ENCODE data around the gene RIPPLY1. TPM values are rescaled to one million over a fixed set of nuclear protein-coding genes. Genes with fewer than 3 reads are reported as not detected.

The RIPPLY1 gene
- total and polyA plus RNA-seq, 2 donors from 2014 or later: 0.50 to 6.9 TPM

DNA sequence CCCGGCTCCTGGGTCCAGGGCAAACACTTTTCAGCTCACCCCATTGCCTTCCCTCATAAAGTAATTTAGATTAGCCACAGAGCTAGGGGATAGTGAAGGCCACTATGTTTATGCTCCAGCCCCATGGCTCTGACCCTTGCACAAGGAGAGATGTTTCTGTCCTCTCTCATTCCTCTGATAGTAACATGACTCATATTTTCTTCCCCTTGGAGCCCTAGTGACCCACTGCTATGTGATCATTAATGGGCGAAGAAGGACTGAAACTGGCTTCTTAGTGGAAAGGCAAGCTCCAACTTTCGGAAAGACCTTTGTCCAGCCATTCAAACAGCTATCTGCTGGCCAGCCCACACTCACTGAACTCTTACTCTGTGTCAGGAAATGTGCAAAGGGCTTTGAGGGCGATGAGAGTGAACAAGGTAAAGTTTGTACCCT, 29.4 kb upstream of the RIPPLY1 start:
- FAIRE-seq (no peak), DNase-seq (no peak)
- H3K4me1 ChIP-seq (ENCODE audit: control insufficient read depth in 2 of 3, insufficient read depth in 2 of 3, low read depth in 1 of 3, low read length in 3 of 3): peaks cover 0 to 2% (median 0%) of the 10 kb centered on the region in 3 donors
- H3K4me3 ChIP-seq (ENCODE audit: low read length in 3 of 3): peak overlapping the region in 1 of 3 donors; percentile 73
- intact Hi-C loops (cut with DNase I): no loop called here
- no peak overlapping the region for H3K9ac ChIP-seq (ENCODE audit: low read length in 3 of 3)
- no peaks in the 10 kb centered on the region for H3K9me3 ChIP-seq (ENCODE audit: control insufficient read depth in 2 of 3, insufficient read depth in 1 of 3, low read length in 3 of 3)
- peak overlapping the region in 1 of 2 donors; percentile 58 for H3K27ac ChIP-seq (ENCODE audit: low read depth in 2 of 2, low read length in 2 of 2)
- H3K27me3 ChIP-seq (ENCODE audit: control insufficient read depth, insufficient read depth, low read length): no peaks in the 10 kb centered on the region
- H3K36me3 ChIP-seq (ENCODE audit: control insufficient read depth in 2 of 3, insufficient read depth in 3 of 3, low read length in 3 of 3): peaks cover 0 to 4% (median 0%) of the 10 kb centered on the region in 3 donors
- TF ChIP-seq CTCF (IDR thresholded peaks at IDR 0.05; ENCODE audit: borderline replicate concordance, extremely low read depth, insufficient read depth): no peak

DNA sequence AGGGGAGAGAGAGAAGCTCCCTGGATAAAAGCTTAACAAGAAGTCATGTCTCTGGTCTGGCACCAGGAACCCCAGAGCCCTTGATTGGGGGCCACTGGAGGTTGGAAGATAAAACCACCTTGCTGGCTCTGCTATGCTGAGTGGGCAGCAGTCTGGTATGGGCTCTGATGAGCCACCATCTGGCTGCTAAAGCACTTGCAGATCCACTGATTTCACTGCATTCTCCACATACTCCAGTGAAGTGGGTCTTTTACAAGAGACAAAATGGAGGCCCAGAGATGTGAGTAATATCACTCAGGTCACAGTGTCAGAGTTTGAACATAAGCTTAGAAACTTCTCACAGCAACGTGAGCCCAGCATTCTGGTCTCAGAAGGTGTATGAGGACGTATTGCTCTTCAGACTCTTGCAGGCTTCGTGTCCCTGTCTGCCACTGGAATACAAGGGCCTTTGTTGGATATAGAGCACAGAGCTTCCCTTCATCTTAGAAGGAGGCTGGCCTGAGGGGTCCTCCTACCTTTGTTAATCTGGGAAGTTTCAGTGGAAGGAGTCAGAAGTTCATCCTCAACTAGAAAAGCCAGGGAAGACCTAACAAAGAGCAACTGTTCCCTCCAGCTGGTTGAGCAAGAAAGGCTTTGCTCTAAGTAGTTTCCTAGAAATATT, 28.8 kb upstream of the RIPPLY1 start:
- no peak for FAIRE-seq
- Histone ChIP-seq H3K4me1 (ENCODE audit: control insufficient read depth in 2 of 3, insufficient read depth in 2 of 3, low read depth in 1 of 3, low read length in 3 of 3) (peaks cover 0 to 2% (median 0%) of the 10 kb centered on the region in 3 donors), H3K36me3 (ENCODE audit: control insufficient read depth in 2 of 3, insufficient read depth in 3 of 3, low read length in 3 of 3) (peaks cover 0 to 4% (median 0%) of the 10 kb centered on the region in 3 donors), H3K9me3 (ENCODE audit: control insufficient read depth in 2 of 3, insufficient read depth in 1 of 3, low read length in 3 of 3) (no peaks in the 10 kb centered on the region), H3K4me3 (ENCODE audit: low read length in 3 of 3) (peak overlapping the region in 2 of 3 donors; percentile 13 to 73), H3K27ac (ENCODE audit: low read depth in 2 of 2, low read length in 2 of 2) (peak overlapping the region in 1 of 2 donors; percentile 58), H3K9ac (ENCODE audit: low read length in 3 of 3) (no peak overlapping the region), H3K27me3 (ENCODE audit: control insufficient read depth, insufficient read depth, low read length) (no peaks in the 10 kb centered on the region)
- no peak for DNase-seq
- intact Hi-C loops (cut with DNase I): no loop called here
- no peak for TF ChIP-seq CTCF (IDR thresholded peaks at IDR 0.05; ENCODE audit: borderline replicate concordance, extremely low read depth, insufficient read depth)

DNA sequence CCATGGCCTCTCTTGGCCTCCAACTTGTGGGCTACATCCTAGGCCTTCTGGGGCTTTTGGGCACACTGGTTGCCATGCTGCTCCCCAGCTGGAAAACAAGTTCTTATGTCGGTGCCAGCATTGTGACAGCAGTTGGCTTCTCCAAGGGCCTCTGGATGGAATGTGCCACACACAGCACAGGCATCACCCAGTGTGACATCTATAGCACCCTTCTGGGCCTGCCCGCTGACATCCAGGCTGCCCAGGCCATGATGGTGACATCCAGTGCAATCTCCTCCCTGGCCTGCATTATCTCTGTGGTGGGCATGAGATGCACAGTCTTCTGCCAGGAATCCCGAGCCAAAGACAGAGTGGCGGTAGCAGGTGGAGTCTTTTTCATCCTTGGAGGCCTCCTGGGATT, 25.1 kb upstream of the RIPPLY1 start:
- Histone ChIP-seq H3K9ac (ENCODE audit: low read length in 3 of 3) (peak overlapping the region in 1 of 3 donors; percentile 63), H3K4me3 (ENCODE audit: low read length in 3 of 3) (peak overlapping the region in 2 of 3 donors; percentile 73 to 83), H3K27me3 (ENCODE audit: control insufficient read depth, insufficient read depth, low read length) (no peaks in the 10 kb centered on the region), H3K9me3 (ENCODE audit: control insufficient read depth in 2 of 3, insufficient read depth in 1 of 3, low read length in 3 of 3) (no peaks in the 10 kb centered on the region), H3K4me1 (ENCODE audit: control insufficient read depth in 2 of 3, insufficient read depth in 2 of 3, low read depth in 1 of 3, low read length in 3 of 3) (peaks cover 0 to 1% (median 0%) of the 10 kb centered on the region in 3 donors), H3K27ac (ENCODE audit: low read depth in 2 of 2, low read length in 2 of 2) (peak overlapping the region; percentile 43 to 53), H3K36me3 (ENCODE audit: control insufficient read depth in 2 of 3, insufficient read depth in 3 of 3, low read length in 3 of 3) (peaks cover 0 to 4% (median 0%) of the 10 kb centered on the region in 3 donors)
- intact Hi-C loops (cut with DNase I): no loop called here
- TF ChIP-seq CTCF (IDR thresholded peaks at IDR 0.05; ENCODE audit: borderline replicate concordance, extremely low read depth, insufficient read depth): no peak
- no peak for DNase-seq
- FAIRE-seq: no peak
